GM12892 (cell line): Measurements from ENCODE around the gene FN1.

ENCODE experiments used
- POLR2A ChIP-seq: IDR thresholded peaks from 2 replicates; pipeline ENCODE4 v1.6.1; 2011; ENCODE audit warnings: low read depth, low read length, control low read depth
- TAF1 ChIP-seq: IDR thresholded peaks from 2 replicates; pipeline ENCODE4 v1.6.1; 2011; ENCODE audit warnings: low read depth, mild to moderate bottlenecking, control low read depth, low read length, borderline replicate concordance

- no peak for TF ChIP-seq POLR2A
- no peak for TF ChIP-seq TAF1
Observed at GRCh38 chr2:215352602-215353001, 83.3 kb downstream of the FN1 start.
